K562 treated with DMSO at 1 percent for 12 hours (cell line): ENCODE data around the gene REEP1. TPM values are rescaled to one million over a fixed set of nuclear protein-coding genes. Genes with fewer than 3 reads are reported as not detected.

Experiments
- total RNA-seq: library from RNA; unstranded; fragments of 300-600 nt; gene quantifications from 2 replicates; pipeline ENCODE4 v1.2.3, GENCODE V29; 2022; ENCODE audit not compliant: insufficient read depth

REEP1 gene, protein sequence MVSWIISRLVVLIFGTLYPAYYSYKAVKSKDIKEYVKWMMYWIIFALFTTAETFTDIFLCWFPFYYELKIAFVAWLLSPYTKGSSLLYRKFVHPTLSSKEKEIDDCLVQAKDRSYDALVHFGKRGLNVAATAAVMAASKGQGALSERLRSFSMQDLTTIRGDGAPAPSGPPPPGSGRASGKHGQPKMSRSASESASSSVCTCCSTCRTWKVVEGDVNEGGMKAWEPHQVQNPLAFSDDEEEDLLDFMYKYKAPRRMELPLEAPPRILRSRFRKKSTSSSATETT
- total RNA-seq: 0.23 TPM in 1 of 2 replicates, not detected in the other

DNA sequence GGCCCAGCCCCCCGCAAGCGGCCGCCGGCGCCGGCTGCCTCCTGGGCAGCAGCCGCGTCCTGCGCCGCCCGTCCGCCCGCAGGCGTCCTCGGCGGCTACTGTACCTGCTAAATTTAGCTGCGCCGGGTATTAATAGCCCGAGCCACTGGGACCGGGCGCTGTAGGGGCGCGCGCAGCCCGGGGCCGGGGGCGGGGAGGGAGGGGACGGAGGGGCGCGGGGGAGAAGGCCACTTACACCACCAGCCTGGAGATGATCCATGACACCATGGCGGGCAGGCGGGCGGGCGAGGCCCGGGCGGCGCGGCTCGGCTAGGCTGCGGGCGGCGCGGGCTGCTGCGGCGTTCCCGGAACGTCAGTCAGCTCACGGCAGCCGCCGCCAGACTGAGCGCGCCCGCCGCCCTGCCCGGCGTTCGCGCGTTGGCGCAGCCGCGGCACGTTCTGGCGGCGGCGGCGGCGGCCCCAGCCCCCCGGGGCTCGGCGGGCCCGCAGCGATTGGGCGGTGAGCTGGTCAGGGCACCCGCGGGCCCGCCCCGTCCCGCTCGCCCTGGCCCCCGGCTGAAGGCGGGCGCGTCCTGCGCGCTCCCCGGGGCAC is at the start of gene REEP1:
REEP1 (minus strand) TSS at position 383 of the 592 bp plus-strand sequence; CDS start at position 267, 116 bp downstream.

DNA sequence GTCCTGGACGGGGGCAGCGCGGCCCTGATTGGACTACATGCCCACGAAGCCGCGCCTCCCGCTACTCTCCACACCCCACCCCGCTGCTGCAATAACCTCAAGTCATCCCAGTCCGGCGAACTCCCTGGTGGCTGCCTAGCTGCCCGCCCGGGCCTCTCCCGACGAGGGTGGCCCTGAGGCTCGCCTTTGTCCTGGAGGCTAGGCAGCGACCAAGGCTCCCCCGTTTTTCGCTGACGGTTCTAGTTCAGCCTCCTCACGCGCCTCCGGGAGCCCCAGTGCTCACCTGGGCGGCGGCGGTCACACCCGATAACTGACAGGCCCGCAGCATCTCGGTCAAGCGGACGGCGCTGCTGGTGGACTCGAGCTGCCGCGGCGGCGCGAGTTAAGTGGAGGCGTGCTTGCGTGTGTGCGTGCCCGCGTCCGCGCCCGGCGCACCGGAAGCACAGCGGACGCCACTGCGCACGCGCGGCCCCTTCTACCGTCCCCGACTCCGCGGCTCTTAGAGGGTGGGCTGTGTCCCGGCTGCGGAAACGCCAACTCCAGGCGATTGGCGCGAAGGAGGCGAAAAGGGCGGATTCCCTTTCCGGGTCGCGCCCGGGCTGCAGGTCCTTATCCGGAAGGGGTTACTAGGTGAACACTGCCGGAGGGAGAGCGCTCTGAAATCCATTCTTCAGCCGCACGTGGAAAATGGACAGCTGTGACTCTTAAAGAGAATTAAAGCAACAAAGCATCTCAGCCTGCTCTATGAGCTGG is 142.2 kb downstream of the REEP1 start, which contains the start of gene IMMT:
IMMT (minus strand) TSS at position 408 of the 753 bp plus-strand sequence; CDS start at position 328, 80 bp downstream.

Other genes starting within 250 kb of the REEP1 start
- gene POLR1A, start 231.7 kb downstream of the REEP1 start, total RNA-seq: 1.8 and 7.2 TPM in 2 replicates
- gene PTCD3, start 231.4 kb downstream of the REEP1 start, total RNA-seq: 12.2 and 28.7 TPM in 2 replicates
- gene IMMT, start 142.2 kb downstream of the REEP1 start, total RNA-seq: 65.3 and 110 TPM in 2 replicates
- 72.5 and 80.3 TPM in 2 replicates for gene MRPL35, start 138.2 kb downstream of the REEP1 start, total RNA-seq
- gene KDM3A, start 103.7 kb upstream of the REEP1 start, total RNA-seq: 15.3 and 44.4 TPM in 2 replicates
- 25.4 and 31.6 TPM in 2 replicates for gene CHMP3, start 225.8 kb upstream of the REEP1 start, total RNA-seq